Endothelial cell (in vitro differentiated cells): ENCODE data around the gene THBS3. TPM values are rescaled to one million over a fixed set of nuclear protein-coding genes. Genes with fewer than 3 reads are reported as not detected.
A peak's percentile ranks its signal among the peaks of the same experiment; 100 is the strongest.

ENCODE experiments used
- DNase-seq: peaks from one replicate; pipeline ENCODE4 v3.0.0; 2021; ENCODE audit warnings: low spot score
- H3K27ac Mint-ChIP-seq: one replicate; pipeline ENCODE4 v1.8.0; 2021; ENCODE audit warnings: mixed read lengths, inconsistent platforms; ENCODE audit not compliant: unreplicated experiment
- H3K27me3 Mint-ChIP-seq: one replicate; pipeline ENCODE4 v1.8.0; 2021; ENCODE audit warnings: mild to moderate bottlenecking, moderate library complexity, mixed read lengths, inconsistent platforms; ENCODE audit not compliant: unreplicated experiment
- H3K36me3 Mint-ChIP-seq: one replicate; pipeline ENCODE4 v1.8.0; 2021; ENCODE audit warnings: mild to moderate bottlenecking, low read depth, mixed read lengths, inconsistent platforms; ENCODE audit not compliant: unreplicated experiment
- H3K4me1 Mint-ChIP-seq: one replicate; pipeline ENCODE4 v1.8.0; 2021; ENCODE audit warnings: mild to moderate bottlenecking, mixed read lengths, inconsistent platforms; ENCODE audit not compliant: unreplicated experiment
- H3K4me3 Mint-ChIP-seq: one replicate; pipeline ENCODE4 v1.8.0; 2021; ENCODE audit warnings: mild to moderate bottlenecking, mixed read lengths, inconsistent platforms; ENCODE audit not compliant: unreplicated experiment
- H3K9me3 Mint-ChIP-seq: one replicate; pipeline ENCODE4 v1.8.0; 2021; ENCODE audit warnings: mixed read lengths, inconsistent platforms; ENCODE audit not compliant: unreplicated experiment
- CTCF ChIP-seq: fragments of 200-600 bp; sonication (generic); IDR thresholded peaks from one replicate; pipeline ENCODE4 v1.5.0; 2021; ENCODE audit warnings: antibody characterized with exemption; ENCODE audit not compliant: unreplicated experiment
- total RNA-seq: library from RNA; stranded (reverse); fragmentation: NEBNext Ultra II Directional; extraction: Animal tissue kit (Norgen Biotek cat#: 25700); gene quantifications from one replicate; pipeline ENCODE4 v1.2.1, GENCODE V29; 2021; ENCODE audit not compliant: unreplicated experiment

THBS3 gene
- total RNA-seq, 1 donor from 2014 or later = 35.5 TPM

GRCh38 chr1:155175281-155175926 lies 32.3 kb downstream of the THBS3 start:
- DNase-seq = no peak
- H3K9me3 Mint-ChIP-seq = no peaks in the 10 kb centered on the region
- H3K36me3 Mint-ChIP-seq = peaks cover 29% of the 10 kb centered on the region
- no peak overlapping the region for H3K27ac Mint-ChIP-seq
- H3K4me1 Mint-ChIP-seq = peaks cover 30% of the 10 kb centered on the region
- H3K27me3 Mint-ChIP-seq = peaks cover 8% of the 10 kb centered on the region
- peak overlapping the region; percentile 87 for H3K4me3 Mint-ChIP-seq
- TF ChIP-seq CTCF = no peak

- peak; percentile 49 for DNase-seq
- Mint-ChIP-seq H3K4me1 (peaks cover 30% of the 10 kb centered on the region), H3K27me3 (peaks cover 8% of the 10 kb centered on the region), H3K4me3 (peak overlapping the region; percentile 97), H3K9me3 (no peaks in the 10 kb centered on the region), H3K36me3 (peaks cover 34% of the 10 kb centered on the region), H3K27ac (no peak overlapping the region)
- no peak for TF ChIP-seq CTCF
Measured at GRCh38 chr1:155174324-155175280, 33.1 kb downstream of the THBS3 start.

GRCh38 chr1:155173478-155174323 lies 34.0 kb downstream of the THBS3 start, which contains the start of gene TRIM46:
Gene TRIM46, plus strand, starts transcription at chr1:155173849. Its CDS starts 118 bp downstream, at chr1:155173967.
- TF ChIP-seq CTCF = peak; percentile 28
- DNase-seq = no peak
- Mint-ChIP-seq H3K27ac (peak within 1 kb of the TSS; percentile 90), H3K27me3 (peaks cover 8% of the 10 kb centered on the region), H3K9me3 (no peaks in the 10 kb centered on the region), H3K4me1 (peaks cover 30% of the 10 kb centered on the region), H3K36me3 (peaks cover 36% of the 10 kb centered on the region), H3K4me3 (peak within 1 kb of the TSS; percentile 97)

GRCh38 chr1:155172732-155173477 lies 34.8 kb downstream of the THBS3 start, which contains the start of gene KRTCAP2:
Gene KRTCAP2, minus strand, starts transcription at chr1:155173304. Its CDS starts 80 bp downstream, at chr1:155173224.
- Mint-ChIP-seq H3K9me3 (no peaks in the 10 kb centered on the region), H3K27ac (peak within 1 kb of the TSS; percentile 90), H3K36me3 (peaks cover 36% of the 10 kb centered on the region), H3K27me3 (peaks cover 8% of the 10 kb centered on the region), H3K4me1 (peaks cover 30% of the 10 kb centered on the region), H3K4me3 (peak within 1 kb of the TSS; percentile 97)
- TF ChIP-seq CTCF = peak; percentile 96
- DNase-seq = peak; percentile 92
